ENCODE results near the gene ACADS.

DNA sequence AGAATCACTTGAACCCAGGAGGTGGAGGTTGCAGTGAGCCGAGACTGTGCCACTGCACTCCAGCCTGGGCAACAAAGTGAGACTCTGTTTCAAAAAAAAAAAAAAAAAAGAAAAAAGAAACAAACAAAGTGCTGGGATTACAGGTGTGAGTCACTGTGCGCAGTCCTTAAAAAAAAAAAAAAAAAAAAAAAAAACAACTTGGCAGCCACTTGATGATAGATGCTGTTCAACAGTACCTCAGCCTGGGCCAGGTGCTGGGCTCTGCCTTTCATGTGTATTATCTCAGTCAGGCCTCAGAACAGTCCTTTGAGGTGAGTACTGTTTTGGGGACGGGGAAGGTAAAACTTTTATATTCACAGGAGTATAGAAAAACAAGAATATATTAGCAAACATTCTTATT, 9.6 kb downstream of the ACADS start:
- TF ChIP-seq, protein P1, sequence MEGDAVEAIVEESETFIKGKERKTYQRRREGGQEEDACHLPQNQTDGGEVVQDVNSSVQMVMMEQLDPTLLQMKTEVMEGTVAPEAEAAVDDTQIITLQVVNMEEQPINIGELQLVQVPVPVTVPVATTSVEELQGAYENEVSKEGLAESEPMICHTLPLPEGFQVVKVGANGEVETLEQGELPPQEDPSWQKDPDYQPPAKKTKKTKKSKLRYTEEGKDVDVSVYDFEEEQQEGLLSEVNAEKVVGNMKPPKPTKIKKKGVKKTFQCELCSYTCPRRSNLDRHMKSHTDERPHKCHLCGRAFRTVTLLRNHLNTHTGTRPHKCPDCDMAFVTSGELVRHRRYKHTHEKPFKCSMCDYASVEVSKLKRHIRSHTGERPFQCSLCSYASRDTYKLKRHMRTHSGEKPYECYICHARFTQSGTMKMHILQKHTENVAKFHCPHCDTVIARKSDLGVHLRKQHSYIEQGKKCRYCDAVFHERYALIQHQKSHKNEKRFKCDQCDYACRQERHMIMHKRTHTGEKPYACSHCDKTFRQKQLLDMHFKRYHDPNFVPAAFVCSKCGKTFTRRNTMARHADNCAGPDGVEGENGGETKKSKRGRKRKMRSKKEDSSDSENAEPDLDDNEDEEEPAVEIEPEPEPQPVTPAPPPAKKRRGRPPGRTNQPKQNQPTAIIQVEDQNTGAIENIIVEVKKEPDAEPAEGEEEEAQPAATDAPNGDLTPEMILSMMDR (IDR thresholded peaks at IDR 0.05) = no peak
- TF ChIP-seq, protein P2, sequence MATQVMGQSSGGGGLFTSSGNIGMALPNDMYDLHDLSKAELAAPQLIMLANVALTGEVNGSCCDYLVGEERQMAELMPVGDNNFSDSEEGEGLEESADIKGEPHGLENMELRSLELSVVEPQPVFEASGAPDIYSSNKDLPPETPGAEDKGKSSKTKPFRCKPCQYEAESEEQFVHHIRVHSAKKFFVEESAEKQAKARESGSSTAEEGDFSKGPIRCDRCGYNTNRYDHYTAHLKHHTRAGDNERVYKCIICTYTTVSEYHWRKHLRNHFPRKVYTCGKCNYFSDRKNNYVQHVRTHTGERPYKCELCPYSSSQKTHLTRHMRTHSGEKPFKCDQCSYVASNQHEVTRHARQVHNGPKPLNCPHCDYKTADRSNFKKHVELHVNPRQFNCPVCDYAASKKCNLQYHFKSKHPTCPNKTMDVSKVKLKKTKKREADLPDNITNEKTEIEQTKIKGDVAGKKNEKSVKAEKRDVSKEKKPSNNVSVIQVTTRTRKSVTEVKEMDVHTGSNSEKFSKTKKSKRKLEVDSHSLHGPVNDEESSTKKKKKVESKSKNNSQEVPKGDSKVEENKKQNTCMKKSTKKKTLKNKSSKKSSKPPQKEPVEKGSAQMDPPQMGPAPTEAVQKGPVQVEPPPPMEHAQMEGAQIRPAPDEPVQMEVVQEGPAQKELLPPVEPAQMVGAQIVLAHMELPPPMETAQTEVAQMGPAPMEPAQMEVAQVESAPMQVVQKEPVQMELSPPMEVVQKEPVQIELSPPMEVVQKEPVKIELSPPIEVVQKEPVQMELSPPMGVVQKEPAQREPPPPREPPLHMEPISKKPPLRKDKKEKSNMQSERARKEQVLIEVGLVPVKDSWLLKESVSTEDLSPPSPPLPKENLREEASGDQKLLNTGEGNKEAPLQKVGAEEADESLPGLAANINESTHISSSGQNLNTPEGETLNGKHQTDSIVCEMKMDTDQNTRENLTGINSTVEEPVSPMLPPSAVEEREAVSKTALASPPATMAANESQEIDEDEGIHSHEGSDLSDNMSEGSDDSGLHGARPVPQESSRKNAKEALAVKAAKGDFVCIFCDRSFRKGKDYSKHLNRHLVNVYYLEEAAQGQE (IDR thresholded peaks at IDR 0.05; ENCODE audit: insufficient read depth in 1 of 2, low read depth in 2 of 2, low read length in 1 of 2) = no peak
- TF ChIP-seq SIN3A (IDR thresholded peaks at IDR 0.05; ENCODE audit: borderline replicate concordance, insufficient read depth, low read depth, low read length) (no peak), POLR2AphosphoS5 (IDR thresholded peaks at IDR 0.05; ENCODE audit: low read depth, low read length) (no peak)
